ACHN (cell line): ENCODE results near the gene SPATA31E1.

ENCODE experiments used
- DNase-seq: peaks from one replicate; pipeline ENCODE4 v3.0.0-alpha.2; 2015
- in situ Hi-C: cut with HindIII; loops from 2 replicates; pipeline ENCODE4 v1.10.0; 2017; ENCODE audit warnings: low sequenced_read_pairs, low pct_ligation_motif_present, low pct_unique_long_range_greater_than_20kb

SPATA31E1 gene

DNA sequence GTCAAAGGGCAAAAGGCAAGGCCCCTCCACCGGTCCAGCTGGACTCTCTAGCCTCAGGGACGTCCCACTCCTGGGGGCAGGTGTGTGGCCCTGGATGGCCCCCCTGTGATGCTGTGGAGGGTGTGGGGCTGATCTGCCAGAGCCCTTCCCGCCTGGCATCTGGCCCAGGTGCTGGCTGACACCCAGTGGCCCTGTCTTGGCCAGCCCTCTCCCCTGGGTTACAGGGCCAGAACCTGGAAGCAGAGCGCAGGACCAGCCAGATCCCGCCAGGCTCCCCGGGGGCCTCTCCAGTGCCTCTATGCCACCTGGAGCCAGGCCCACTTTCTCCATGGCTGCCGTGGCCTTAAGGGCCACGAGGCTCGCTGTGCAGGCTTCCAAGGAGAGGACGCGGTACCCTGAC is 22.9 kb upstream of the SPATA31E1 start:
- DNase-seq: no peak
- in situ Hi-C loops: no loop called here

DNA sequence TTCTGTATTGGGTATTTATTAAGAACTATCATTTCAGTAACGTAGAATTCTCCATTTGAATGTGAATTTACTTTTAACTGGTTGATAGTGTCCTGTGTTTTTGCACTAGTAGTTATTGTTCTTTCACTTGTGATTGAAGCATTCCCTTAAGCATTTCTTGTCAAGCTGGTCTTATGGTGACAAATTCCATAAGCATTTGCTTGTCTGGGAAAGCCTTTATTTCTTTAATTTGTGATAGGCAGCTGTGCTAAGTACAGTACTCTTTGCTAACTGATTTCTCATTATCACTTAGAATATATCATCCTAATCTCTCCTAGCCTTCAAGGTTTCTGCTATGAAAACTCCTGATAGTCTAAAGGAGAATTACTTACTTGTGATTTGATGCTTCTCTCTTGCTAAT is 21.3 kb upstream of the SPATA31E1 start:
- in situ Hi-C loops: no loop called here
- no peak for DNase-seq

DNA sequence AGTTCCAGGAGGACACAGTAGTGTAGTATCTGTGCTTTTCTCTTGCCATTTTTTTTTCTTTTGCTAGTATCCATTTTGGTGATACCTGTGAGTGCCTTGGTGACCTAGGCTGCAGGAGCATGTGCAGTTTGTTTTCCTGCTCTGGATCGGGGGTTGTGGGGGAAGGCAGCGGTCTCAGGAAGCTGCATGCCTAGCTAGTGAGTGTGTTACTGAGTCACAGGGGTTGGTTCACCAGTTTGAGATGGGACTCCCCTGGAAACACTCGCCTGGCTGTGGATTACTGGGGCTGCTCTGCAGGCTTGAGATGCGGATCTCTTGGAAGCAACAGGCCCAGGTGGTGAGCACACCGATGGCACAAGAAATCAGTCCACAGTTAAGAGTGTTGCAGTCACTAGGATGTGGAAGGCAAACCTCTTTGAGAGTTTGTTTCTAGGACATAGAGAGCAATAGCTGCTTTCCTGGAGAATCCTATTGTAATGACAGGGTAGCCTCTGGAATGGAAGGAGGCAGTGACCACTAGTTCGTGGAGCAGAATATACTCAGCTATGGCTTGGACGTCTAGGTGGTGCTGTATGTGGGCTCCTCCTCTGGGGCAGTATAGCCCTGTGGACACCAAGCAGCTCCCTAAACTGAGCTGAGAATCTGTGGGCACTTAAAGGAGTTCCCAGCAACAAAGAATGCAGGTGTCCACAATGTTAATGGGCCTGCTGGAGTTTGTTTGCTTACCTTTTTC is 20.0 kb upstream of the SPATA31E1 start:
- in situ Hi-C loops: no loop called here
- DNase-seq: peak; percentile 83

DNA sequence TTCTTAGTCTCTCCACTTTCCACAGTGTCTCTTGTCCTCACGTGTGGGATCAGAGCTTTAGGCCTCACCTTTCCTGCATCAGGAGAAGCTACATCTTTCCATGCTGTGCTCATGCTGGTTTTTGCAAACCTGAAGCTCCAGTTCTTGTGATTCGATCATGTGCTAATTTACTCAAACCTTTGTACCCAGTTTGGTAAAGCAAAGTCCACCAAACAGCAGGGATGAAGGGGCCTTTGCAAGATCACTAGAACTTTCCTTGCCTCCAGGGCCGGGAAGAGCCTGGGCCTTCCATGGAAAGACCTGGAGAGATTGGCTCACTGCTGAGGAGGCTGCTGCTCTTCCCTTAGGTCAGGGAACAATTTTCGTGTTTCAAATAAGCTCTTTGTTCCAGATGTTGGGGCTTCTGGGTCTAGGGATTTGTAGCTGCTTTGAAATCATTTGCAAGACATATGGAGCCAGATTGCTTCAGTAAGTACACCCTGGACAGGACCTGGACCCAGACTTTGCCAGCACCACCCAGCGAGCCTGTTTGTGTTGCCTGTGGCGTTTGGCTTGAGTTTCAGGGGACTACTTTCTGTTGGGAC is 18.7 kb upstream of the SPATA31E1 start:
- DNase-seq: no peak
- in situ Hi-C loops: no loop called here

DNA sequence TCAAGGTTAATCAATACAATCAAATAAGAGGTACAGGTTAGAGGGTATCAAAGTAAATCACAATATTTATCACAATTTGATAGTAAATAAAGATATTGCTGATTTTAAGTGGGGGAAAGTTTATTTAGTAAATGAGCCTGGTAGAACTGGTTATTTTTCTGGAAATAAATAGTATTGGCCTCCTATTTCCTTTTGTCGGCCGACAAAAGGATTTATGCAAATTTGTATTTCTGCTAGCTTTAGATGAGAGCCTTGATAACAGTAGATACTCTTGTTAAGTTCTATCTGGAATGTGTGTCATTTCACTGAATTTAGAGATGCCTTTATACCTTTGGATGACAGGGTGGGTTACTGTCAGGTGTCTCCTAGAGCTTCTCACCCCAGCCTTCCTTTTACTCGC is 17.8 kb upstream of the SPATA31E1 start:
- DNase-seq: no peak
- in situ Hi-C loops: no loop called here

DNA sequence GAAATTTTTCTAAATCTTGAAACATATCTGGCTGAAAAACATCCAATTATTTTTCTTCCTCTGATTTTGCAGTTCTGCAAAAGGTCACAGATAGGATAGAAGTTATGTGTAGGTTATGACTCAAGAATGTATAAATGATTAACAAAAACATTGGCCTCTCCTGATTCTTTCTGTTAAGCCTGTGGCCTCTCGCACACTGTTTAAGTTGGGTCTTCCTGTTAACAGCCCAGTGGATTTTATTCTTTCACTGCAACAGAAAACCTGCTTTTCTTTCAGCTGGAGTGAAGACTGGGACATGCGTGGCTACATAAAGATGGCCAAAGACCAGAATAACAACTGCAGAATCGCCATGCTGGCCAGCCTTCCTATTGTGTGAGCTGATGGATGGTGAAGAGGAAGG is 17.1 kb upstream of the SPATA31E1 start:
- in situ Hi-C loops: no loop called here
- DNase-seq: peak; percentile 78

DNA sequence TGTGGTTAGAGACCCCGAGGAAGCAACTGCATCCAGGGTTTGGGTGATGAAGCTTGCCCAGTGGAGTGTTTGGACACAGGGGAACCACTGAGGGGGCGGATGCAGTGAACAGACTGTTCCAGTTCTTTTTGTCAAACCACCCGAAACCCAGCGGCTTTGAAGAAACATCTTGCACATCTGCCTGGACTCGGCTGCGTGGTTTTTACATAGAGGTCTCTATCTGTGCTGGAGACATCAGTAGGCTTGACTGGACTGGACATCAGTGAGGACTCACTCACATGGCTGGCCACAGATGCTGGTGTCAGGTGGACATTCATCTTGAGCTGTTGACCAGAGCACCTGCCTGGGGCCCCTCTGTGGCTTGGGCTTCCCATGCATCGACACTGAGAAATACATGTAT is 15.3 kb upstream of the SPATA31E1 start:
- no peak for DNase-seq
- in situ Hi-C loops: no loop called here

DNA sequence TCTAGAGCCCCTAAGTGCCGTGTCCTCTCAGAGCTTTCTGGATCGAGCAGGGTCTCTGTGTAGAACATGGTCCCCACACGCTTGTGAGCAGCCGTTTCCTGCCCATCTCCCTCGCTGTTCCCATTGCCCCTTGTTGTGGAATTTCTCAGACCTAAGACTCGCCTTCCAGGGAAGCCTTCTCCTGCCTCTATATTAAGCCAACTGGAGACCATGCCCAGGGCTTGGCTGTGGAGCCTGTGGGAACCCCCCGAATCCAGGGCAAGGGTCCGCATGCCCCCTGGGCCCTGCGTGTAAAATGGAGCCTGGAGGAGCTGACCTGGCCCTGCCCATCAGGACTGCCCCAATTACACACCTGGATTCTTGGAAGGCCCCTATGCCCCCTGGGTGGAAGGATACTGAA is 14.5 kb upstream of the SPATA31E1 start:
- no peak for DNase-seq
- in situ Hi-C loops: no loop called here

DNA sequence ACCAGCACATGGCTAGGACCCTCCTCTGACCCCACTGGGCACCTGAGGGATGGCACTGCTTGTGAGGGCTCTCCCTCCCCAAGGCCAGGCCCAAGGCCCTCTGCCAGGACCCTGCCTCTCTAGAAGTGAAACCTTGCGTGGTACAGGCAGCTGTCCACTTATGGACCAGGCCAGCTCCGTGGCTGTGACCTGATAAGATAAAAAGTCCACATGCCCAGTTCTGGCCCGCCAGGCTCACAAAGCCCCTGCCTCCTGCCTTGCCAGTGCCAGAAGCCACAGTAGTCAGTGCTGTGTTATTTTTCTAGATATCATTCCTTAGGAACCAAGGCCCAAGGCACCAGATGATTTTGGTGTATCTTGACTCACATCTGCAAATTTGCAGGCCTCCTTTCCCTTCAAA is 14.0 kb upstream of the SPATA31E1 start:
- in situ Hi-C loops: no loop called here
- DNase-seq: no peak

DNA sequence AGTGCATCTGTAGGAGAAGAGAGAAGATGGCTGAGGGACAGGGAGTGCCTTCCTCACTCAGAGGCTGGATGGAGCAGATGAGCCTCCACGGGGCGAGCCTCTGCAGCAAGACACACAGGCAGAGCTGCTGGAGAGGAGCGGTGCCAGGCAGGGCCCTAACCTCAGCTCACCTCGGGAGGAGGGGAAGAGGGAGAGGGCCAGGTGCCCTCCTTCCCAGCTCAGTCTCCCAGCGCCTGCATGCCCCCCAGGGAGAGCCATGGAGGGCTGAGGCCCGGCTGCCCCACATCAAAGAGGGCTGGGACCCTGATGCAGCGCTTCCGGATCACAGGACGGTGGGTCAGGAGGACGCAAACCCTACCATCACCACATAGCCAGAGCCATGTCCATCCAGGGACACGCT is 13.6 kb upstream of the SPATA31E1 start:
- in situ Hi-C loops: no loop called here
- DNase-seq: no peak

DNA sequence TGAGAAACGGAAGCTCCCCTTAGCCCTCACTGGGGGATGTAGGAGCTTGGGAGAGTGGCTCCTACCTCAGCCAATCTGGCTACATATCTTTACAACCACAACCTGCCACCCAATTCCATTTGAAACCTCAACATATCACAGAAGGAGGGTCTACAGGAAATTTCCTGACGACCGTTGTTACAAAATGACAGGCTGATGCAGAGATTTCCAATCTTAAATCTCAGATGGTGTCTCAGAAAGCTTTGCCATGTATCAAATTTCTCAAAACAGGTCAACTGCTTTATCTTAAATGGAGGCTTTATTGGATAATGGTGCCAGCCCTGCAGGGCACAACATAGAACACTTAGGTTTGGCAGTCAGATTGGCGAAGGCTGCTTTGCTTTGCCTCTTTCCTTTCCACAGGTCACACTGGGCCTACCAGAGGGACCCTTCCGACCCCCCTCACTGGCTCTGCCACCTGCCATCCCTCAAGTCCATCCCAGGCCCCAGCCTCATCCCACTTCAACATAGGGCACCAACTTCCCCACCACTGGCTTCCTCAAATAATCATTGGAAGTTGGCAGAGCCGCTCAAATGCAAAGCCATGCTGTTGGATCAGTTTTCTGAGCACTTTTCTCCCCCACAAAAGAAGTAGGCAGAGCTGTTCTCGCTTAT is 11.1 kb upstream of the SPATA31E1 start:
- no peak for DNase-seq
- in situ Hi-C loops: no loop called here

DNA sequence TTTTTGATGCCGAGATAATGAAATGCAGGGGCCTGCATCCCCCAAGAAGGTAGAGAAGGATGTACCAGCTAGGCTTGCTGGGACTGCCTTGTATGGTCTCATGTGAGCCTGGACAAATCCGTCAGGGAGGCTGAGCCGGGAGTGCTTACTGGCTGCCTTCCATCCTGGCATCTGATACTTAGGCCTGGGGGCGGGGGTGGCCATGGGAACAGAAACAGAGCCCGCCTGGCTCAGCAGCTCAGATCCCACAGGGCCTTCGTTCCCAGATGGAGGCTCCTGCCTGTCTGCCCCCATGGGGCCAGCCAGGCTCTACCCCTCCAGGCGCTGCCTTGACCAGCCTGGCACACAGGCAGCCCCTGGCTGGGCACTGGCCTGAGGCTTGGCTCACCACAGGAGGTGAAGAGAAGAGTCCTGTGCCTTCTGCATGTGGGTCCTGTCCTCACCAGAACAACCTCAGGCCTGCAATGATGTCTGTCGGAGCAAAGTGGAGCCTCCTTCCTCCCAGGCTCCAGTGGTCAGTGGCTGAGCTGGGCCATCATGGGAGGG is 10.5 kb upstream of the SPATA31E1 start:
- in situ Hi-C loops: no loop called here

DNA sequence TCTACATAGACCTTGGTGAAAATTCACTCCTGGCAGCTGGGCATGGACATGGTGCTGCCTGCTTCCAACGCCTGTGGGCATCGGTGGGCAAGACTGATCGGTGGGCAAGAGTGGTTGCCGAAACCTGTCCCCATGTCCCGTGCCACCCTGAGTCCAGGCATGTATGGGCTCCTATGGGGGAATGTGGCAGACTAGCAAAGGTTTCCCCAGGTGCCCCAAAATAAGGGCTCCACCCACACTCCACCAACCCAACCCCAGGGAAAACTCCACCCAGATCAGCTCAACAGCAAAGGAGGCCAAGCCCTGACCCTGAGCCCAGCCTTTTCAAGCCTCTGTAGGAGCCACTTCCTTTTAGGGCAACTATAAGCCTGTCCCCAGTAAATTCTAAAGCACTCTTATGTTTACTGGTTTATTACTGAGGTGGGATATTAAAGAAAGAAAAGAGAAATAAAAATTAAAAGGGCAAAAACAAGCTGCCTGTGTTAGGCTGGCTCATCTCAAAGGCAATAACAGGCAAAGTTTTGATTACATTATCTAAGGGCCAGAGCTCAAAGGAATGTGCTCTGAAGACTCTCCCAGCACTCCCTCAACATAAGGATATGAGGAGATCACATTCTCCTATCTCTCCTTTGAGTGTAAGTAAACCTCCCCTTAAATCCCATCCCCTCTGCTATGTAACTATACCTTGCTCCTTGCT is 8.9 kb upstream of the SPATA31E1 start:
- in situ Hi-C loops: no loop called here
- DNase-seq: no peak

More for the DNA sequence above, 10.5 kb upstream of the SPATA31E1 start:
- DNase-seq: no peak

DNA sequence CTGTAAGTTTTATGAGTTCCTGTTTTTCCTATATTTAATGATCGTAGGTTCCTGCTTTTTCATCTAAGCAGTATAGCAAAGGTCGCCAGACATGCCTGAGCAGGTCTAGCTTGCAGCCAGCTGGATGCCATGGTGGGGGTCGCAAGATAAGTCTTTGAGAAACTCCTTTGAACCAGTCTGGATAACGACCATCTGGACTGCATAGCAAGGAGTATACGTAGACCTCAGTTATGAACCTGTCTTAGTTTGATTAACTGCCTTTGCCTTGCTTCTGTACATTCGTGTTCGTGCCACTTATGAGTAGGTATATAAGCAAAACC is 8.4 kb upstream of the SPATA31E1 start:
- no peak for DNase-seq

DNA sequence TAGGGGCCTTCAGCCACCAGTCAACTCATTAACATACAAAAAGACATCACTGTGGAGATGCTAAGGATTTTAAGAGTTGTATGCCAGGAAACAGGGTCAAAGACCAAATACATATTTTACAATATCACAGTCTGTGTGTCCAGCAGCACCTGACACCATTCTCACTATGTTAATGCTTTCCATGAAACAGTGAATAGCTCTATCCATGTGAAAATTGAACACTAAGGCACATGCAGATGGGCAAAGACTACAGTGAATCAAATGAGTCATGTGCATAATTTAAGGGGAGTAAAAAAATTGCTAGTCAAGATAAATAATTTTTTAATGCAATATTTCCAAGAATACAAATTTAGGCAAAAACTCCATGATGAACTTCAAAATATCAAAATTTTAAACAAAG is 7.6 kb upstream of the SPATA31E1 start:
- in situ Hi-C loops: no loop called here

More for the DNA sequence above, 8.4 kb upstream of the SPATA31E1 start:
- in situ Hi-C loops: no loop called here

DNA sequence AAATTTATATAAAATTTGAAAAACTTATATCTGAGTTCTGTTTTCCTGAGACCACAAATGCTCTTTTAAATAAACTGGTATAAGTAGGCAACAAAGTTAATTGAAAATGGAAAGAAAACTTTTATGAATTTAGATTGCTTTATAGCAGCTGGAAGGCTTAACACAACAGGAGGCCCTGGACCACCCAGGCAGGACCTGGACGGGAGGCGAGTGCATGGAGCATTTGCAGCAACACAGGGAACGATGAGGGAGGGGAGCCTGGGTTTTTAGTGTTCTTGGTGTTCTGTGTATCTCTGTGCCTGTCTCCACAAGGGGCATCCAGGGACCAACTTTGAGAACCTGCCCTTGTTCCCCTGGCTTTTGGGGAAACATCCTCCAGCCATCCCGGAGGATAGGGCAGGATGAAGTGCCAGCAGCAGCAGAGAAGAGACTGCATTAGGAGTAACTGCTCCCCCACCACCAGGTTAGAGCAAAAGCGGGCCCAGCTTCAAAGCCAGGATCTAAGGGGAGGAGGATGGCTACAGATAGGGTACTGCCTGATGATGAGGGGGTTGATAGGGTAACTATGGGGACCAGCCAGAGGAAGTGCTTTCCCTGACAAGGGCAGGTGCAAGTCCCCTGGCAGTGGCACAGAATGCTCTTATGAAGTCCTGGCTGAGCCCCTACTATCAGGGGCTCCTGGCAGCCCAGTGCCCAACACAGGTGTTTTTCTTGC is 6.7 kb upstream of the SPATA31E1 start:
- no peak for DNase-seq
- in situ Hi-C loops: no loop called here

More for the DNA sequence above, 7.6 kb upstream of the SPATA31E1 start:
- no peak for DNase-seq

DNA sequence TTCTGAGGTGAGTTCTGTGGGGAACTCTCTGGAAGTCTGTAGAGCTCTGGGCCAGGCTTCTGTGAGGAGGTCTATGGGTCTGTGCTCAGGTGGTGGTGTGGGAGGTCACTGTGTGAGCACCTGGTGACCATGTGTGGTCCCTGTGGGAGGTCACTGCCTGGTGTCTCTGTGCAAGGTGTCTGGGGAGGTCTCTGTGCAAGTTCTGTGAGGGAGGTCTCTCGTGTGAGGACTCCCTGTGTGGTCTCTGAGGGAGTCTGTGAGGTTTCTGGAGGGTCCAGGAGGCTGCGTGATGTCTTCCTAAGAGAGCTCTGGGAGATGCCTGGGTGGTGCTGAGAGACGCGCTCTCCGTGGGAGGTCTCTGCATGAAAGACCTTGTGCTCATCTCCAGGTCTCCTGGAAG is 6.0 kb upstream of the SPATA31E1 start:
- in situ Hi-C loops: no loop called here
- no peak for DNase-seq

DNA sequence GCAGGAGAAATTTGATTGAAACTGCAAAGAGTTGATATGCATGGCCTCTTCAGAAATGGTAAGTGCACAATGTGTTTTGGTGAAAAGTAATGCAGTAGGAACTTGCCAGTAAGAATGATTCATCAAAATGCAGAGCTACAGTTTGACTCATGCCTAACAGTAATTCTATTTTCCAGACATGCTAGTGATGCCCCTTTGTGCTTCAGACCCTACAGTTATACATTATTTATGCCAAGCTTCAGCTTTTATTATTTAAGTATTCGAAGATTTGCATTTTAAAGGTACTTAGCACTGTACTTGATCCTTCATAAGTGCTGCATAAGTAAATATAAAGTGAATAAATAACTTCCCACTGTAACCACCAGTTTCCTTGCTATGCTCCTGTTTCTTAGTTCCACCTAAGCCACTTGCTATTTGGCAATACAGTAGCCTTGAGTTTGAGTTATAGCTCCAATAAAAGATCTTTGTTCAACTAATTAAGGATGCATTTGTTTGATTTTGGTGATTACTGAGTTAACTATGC is 3.6 kb upstream of the SPATA31E1 start:
- in situ Hi-C loops: no loop called here
- DNase-seq: peak; percentile 25
